OCI-LY3 (cell line): ENCODE data around the gene DNAJC22.
"Not testable (repeated sequence)": the region's sequence is repeated elsewhere in the genome, so short reads cannot be mapped to it uniquely, and the experiment has no call there.

ENCODE experiments used
- H2AFZ ChIP-seq: fragments of 200-600, 300-600 bp; shearing (Covaris generic); 2 replicates; pipeline ENCODE4 v1.6.0; 2014; ENCODE audit warnings: antibody characterized with exemption, low read depth, low read length
- H3K27ac ChIP-seq: fragments of 200-600, 300-600 bp; sonication (generic); 2 replicates; pipeline ENCODE4 v1.5.1; 2014; ENCODE audit warnings: mild to moderate bottlenecking, low read length, moderate library complexity, mixed read lengths
- H3K27me3 ChIP-seq: fragments of 200-600, 300-600 bp; sonication (generic); 2 replicates; pipeline ENCODE4 v1.6.1; 2014; ENCODE audit warnings: low read depth, low read length, mixed read lengths
- H3K36me3 ChIP-seq: fragments of 200-600, 300-600 bp; sonication (generic); replicated peaks from 2 replicates; pipeline ENCODE3; 2014; ENCODE audit warnings: low read depth, low read length, mixed read lengths
- H3K4me1 ChIP-seq: fragments of 300-600, 200-600 bp; sonication (generic); 2 replicates; pipeline ENCODE4 v1.6.1; 2014; ENCODE audit warnings: low read length, mixed read lengths
- H3K4me2 ChIP-seq: fragments of 200-600, 300-600 bp; sonication (generic); 2 replicates; pipeline ENCODE4 v1.6.1; 2014; ENCODE audit warnings: low read length, mixed read lengths
- H3K4me3 ChIP-seq: fragments of 300-600, 200-600 bp; sonication (generic); 2 replicates; pipeline ENCODE4 v1.5.1; 2014; ENCODE audit warnings: antibody characterized with exemption, mild to moderate bottlenecking, low read length, moderate library complexity
- H3K79me2 ChIP-seq: fragments of 300-600, 200-600 bp; shearing (Covaris generic); 2 replicates; pipeline ENCODE4 v1.6.1; 2014; ENCODE audit warnings: mild to moderate bottlenecking, low read length, mixed read lengths
- H3K9ac ChIP-seq: fragments of 300-600, 200-600 bp; shearing (Covaris generic); 2 replicates; pipeline ENCODE4 v1.6.0; 2014; ENCODE audit warnings: mild to moderate bottlenecking, low read length, moderate library complexity
- H3K9me3 ChIP-seq: fragments of 200-600, 300-600 bp; shearing (Covaris generic); 2 replicates; pipeline ENCODE4 v1.6.1; 2014; ENCODE audit warnings: low read length, mixed read lengths; ENCODE audit not compliant: insufficient read depth
- H4K20me1 ChIP-seq: fragments of 200-600, 300-600 bp; sonication (generic); 2 replicates; pipeline ENCODE4 v1.6.1; 2016; ENCODE audit warnings: low read length, mixed read lengths; ENCODE audit not compliant: insufficient read depth
- EZH2phosphoT487 ChIP-seq: fragments of 200-600 bp; shearing (Covaris generic); IDR thresholded peaks from 2 replicates; pipeline ENCODE4 v1.6.1; 2018; ENCODE audit warnings: antibody characterized with exemption, mixed run types, low read depth
- TF ChIP-seq, protein P1 (sequence below): fragments of 200-600, 300-600 bp; sonication (generic); IDR thresholded peaks from 2 replicates; pipeline ENCODE4 v1.5.1; 2014; ENCODE audit warnings: antibody characterized with exemption, low read length, low read depth

The DNAJC22 gene

DNA sequence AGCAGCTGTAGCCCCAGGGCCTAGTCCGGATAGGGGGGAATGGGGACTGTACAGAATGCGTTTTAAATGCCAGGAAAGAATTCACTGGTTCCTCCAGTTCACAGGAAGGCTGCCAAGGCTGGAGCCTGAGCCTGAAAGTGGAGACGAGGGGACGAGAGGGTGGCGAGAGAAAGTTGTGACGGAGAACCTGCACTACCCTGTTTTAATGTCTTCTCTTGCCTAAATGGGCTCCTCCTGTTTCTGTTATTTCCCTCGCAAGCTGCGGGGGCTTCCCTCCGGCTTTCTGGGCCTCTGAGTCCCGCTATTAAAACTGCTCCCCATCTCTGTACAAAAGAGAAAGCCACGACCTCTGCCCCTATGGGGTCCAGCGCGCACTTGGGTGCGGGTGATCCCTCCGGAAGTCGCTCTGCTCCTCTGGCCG lies 14.2 kb upstream of the DNAJC22 start:
- TF ChIP-seq, protein P1, sequence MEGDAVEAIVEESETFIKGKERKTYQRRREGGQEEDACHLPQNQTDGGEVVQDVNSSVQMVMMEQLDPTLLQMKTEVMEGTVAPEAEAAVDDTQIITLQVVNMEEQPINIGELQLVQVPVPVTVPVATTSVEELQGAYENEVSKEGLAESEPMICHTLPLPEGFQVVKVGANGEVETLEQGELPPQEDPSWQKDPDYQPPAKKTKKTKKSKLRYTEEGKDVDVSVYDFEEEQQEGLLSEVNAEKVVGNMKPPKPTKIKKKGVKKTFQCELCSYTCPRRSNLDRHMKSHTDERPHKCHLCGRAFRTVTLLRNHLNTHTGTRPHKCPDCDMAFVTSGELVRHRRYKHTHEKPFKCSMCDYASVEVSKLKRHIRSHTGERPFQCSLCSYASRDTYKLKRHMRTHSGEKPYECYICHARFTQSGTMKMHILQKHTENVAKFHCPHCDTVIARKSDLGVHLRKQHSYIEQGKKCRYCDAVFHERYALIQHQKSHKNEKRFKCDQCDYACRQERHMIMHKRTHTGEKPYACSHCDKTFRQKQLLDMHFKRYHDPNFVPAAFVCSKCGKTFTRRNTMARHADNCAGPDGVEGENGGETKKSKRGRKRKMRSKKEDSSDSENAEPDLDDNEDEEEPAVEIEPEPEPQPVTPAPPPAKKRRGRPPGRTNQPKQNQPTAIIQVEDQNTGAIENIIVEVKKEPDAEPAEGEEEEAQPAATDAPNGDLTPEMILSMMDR = no peak
- TF ChIP-seq EZH2phosphoT487 = no peak
- Histone ChIP-seq H3K27ac (no peak overlapping the region), H3K9me3 (no peaks in the 10 kb centered on the region), H3K9ac (no peak overlapping the region), H3K4me1 (0 out of 2 replicates have a peak, but pooled peaks cover 3% of the 10 kb centered on the region), H4K20me1 (no peaks in the 10 kb centered on the region), H3K36me3 (peaks cover 13% of the 10 kb centered on the region), H3K79me2 (no peaks in the 10 kb centered on the region), H3K4me3 (no peak overlapping the region), H3K27me3 (no peaks in the 10 kb centered on the region), H2AFZ (no peak overlapping the region), H3K4me2 (no peak overlapping the region)

- no peak overlapping the region for H3K9ac ChIP-seq
These were observed 13.8 kb upstream of the DNAJC22 start for GRCh38 chr12:49332891-49333371.

GRCh38 chr12:49333778-49334177 lies 12.9 kb upstream of the DNAJC22 start:
- H3K9me3 ChIP-seq, H2AFZ ChIP-seq, H3K4me2 ChIP-seq, H4K20me1 ChIP-seq, H3K79me2 ChIP-seq, H3K4me1 ChIP-seq, H3K27me3 ChIP-seq, H3K4me3 ChIP-seq, H3K27ac ChIP-seq, H3K9ac ChIP-seq: not testable (repeated sequence)
- peaks cover 13% of the 10 kb centered on the region for H3K36me3 ChIP-seq

More at GRCh38 chr12:49332891-49333371, 13.8 kb upstream of the DNAJC22 start:
- peaks cover 13% of the 10 kb centered on the region for H3K36me3 ChIP-seq
- no peaks in the 10 kb centered on the region for H4K20me1 ChIP-seq
- TF ChIP-seq EZH2phosphoT487 = no peak
- TF ChIP-seq, protein P1 = no peak
- H3K27me3 ChIP-seq = no peaks in the 10 kb centered on the region
- no peak overlapping the region for H3K4me2 ChIP-seq
- H3K27ac ChIP-seq = no peak overlapping the region
- H3K9me3 ChIP-seq = no peaks in the 10 kb centered on the region
- no peak overlapping the region for H2AFZ ChIP-seq
- H3K4me1 ChIP-seq = 0 out of 2 replicates have a peak, but pooled peaks cover 3% of the 10 kb centered on the region
- H3K4me3 ChIP-seq = no peak overlapping the region
- no peaks in the 10 kb centered on the region for H3K79me2 ChIP-seq

GRCh38 chr12:49334226-49334625 lies 12.5 kb upstream of the DNAJC22 start:
- no peak overlapping the region for H3K9ac ChIP-seq
- no peak for TF ChIP-seq EZH2phosphoT487
- TF ChIP-seq, protein P1 = no peak

GRCh38 chr12:49334681-49335080 lies 12.0 kb upstream of the DNAJC22 start:
- Histone ChIP-seq H3K4me2 (no peak overlapping the region), H4K20me1 (no peaks in the 10 kb centered on the region), H3K27ac (no peak overlapping the region), H3K4me3 (no peak overlapping the region), H3K27me3 (no peaks in the 10 kb centered on the region), H3K36me3 (peaks cover 13% of the 10 kb centered on the region), H3K9me3 (no peaks in the 10 kb centered on the region), H3K4me1 (0 out of 2 replicates have a peak, but pooled peaks cover 3% of the 10 kb centered on the region), H3K79me2 (no peaks in the 10 kb centered on the region), H3K9ac (no peak overlapping the region), H2AFZ (no peak overlapping the region)
- TF ChIP-seq, protein P1 = no peak
- TF ChIP-seq EZH2phosphoT487 = no peak

More at GRCh38 chr12:49334226-49334625, 12.5 kb upstream of the DNAJC22 start:
- no peak overlapping the region for H3K27ac ChIP-seq
- peaks cover 13% of the 10 kb centered on the region for H3K36me3 ChIP-seq
- H3K4me1 ChIP-seq = 0 out of 2 replicates have a peak, but pooled peaks cover 3% of the 10 kb centered on the region
- no peaks in the 10 kb centered on the region for H4K20me1 ChIP-seq
- H3K4me2 ChIP-seq = no peak overlapping the region
- H3K27me3 ChIP-seq = no peaks in the 10 kb centered on the region
- H3K79me2 ChIP-seq = no peaks in the 10 kb centered on the region
- no peak overlapping the region for H3K4me3 ChIP-seq
- no peak overlapping the region for H2AFZ ChIP-seq
- no peaks in the 10 kb centered on the region for H3K9me3 ChIP-seq
